Mesenchymal stem cell (in vitro differentiated cells and primary cell): Measurements from ENCODE around the gene ZNF71. TPM values are rescaled to one million over a fixed set of nuclear protein-coding genes. Genes with fewer than 3 reads are reported as not detected.

Experiments
- DNase-seq: peaks from one replicate; pipeline ENCODE4 v3.0.0-alpha.2; 2013
- H2AFZ ChIP-seq: one replicate; pipeline ENCODE4 v1.6.1; 2013; ENCODE audit warnings: low read depth, mild to moderate bottlenecking, control low read depth, inconsistent platforms, low read length, moderate library complexity
- H2AK5ac ChIP-seq: 2 replicates; pipeline ENCODE4 v1.6.1; 2013; ENCODE audit warnings: low read length, moderate library complexity, mild to moderate bottlenecking, inconsistent platforms; ENCODE audit not compliant: severe bottlenecking
- H2BK120ac ChIP-seq: one replicate; pipeline ENCODE4 v1.6.1; 2013; ENCODE audit warnings: low read depth, mild to moderate bottlenecking, inconsistent platforms, low read length, moderate library complexity
- H2BK12ac ChIP-seq, 2 experiments: one replicate each; pipeline ENCODE4 v1.6.1; 2013; ENCODE audit warnings: inconsistent platforms in 2 of 2, low read length in 2 of 2, mild to moderate bottlenecking in 2 of 2, moderate library complexity in 2 of 2, control low read depth in 1 of 2
- H2BK15ac ChIP-seq: one replicate; pipeline ENCODE4 v1.6.1; 2013; ENCODE audit warnings: mild to moderate bottlenecking, low read depth, inconsistent platforms; ENCODE audit not compliant: poor library complexity, severe bottlenecking
- H2BK5ac ChIP-seq: 2 replicates; pipeline ENCODE4 v1.6.1; 2013; ENCODE audit warnings: low read depth, mild to moderate bottlenecking, low read length, control low read depth, inconsistent platforms; ENCODE audit not compliant: poor library complexity, severe bottlenecking
- H3K14ac ChIP-seq, 2 experiments: one replicate each; pipeline ENCODE4 v1.6.1; 2013; ENCODE audit warnings: inconsistent platforms in 2 of 2, low read length in 2 of 2, control low read depth in 1 of 2, mild to moderate bottlenecking in 1 of 2, moderate library complexity in 1 of 2
- H3K18ac ChIP-seq, 2 experiments: one replicate each; pipeline ENCODE4 v1.6.1; 2013; ENCODE audit warnings: inconsistent platforms in 2 of 2, low read length in 2 of 2, control low read depth in 1 of 2, low read depth in 1 of 2, mild to moderate bottlenecking in 1 of 2
- H3K23ac ChIP-seq, 2 experiments: one replicate each; pipeline ENCODE4 v1.6.1; 2013; ENCODE audit warnings: inconsistent platforms in 2 of 2, low read length in 2 of 2, mild to moderate bottlenecking in 2 of 2, moderate library complexity in 2 of 2, control low read depth in 1 of 2
- H3K27ac ChIP-seq: 2 replicates; pipeline ENCODE4 v1.5.1; 2013; ENCODE audit warnings: mild to moderate bottlenecking, moderate library complexity, low read length, control low read depth, inconsistent platforms; ENCODE audit not compliant: poor library complexity, severe bottlenecking
- H3K27me3 ChIP-seq, 2 experiments: 2 replicates each; pipeline versions ENCODE4 v1.6.1 to v1.7.0; 2013; ENCODE audit warnings: low read length in 2 of 2, mild to moderate bottlenecking in 2 of 2, moderate library complexity in 2 of 2, control low read depth in 1 of 2, inconsistent platforms in 1 of 2; ENCODE audit not compliant: control insufficient read depth in 1 of 2, insufficient read depth in 1 of 2
- H3K36me3 ChIP-seq, 2 experiments: 2 replicates each; pipeline versions ENCODE4 v1.6.1 to v1.7.0; 2013; ENCODE audit warnings: low read length in 2 of 2, control low read depth in 1 of 2, inconsistent platforms in 1 of 2, low read depth in 1 of 2, mild to moderate bottlenecking in 1 of 2; ENCODE audit not compliant: insufficient read depth in 2 of 2, control insufficient read depth in 1 of 2
- H3K4ac ChIP-seq, 2 experiments: one replicate each; pipeline ENCODE4 v1.6.1; 2013; ENCODE audit warnings: inconsistent platforms in 2 of 2, low read length in 2 of 2, mild to moderate bottlenecking in 2 of 2, moderate library complexity in 2 of 2, control low read depth in 1 of 2, low read depth in 1 of 2
- H3K4me1 ChIP-seq: 2 replicates; pipeline ENCODE4 v1.6.1; 2013; ENCODE audit warnings: low read depth, low read length, control low read depth; ENCODE audit not compliant: control insufficient read depth, insufficient read depth
- H3K4me2 ChIP-seq: 2 replicates; pipeline ENCODE4 v1.6.1; 2013; ENCODE audit warnings: low read length, mild to moderate bottlenecking, inconsistent platforms; ENCODE audit not compliant: poor library complexity, severe bottlenecking
- H3K4me3 ChIP-seq, 2 experiments: 2 replicates each; pipeline versions ENCODE4 v1.5.1 to v1.7.0; 2013; ENCODE audit warnings: low read length in 2 of 2, mild to moderate bottlenecking in 2 of 2, control low read depth in 1 of 2, low read depth in 1 of 2; ENCODE audit not compliant: insufficient read depth in 1 of 2
- H3K79me1 ChIP-seq: replicated peaks from 2 replicates; pipeline ENCODE4 v1.6.1; 2013; ENCODE audit warnings: mild to moderate bottlenecking, control low read depth, low read length, inconsistent platforms; ENCODE audit not compliant: poor library complexity, severe bottlenecking
- H3K9ac ChIP-seq: 2 replicates; pipeline ENCODE4 v1.7.0; 2013; ENCODE audit warnings: mild to moderate bottlenecking, low read length, moderate library complexity
- H3K9me3 ChIP-seq: 2 replicates; pipeline ENCODE4 v1.7.0; 2013; ENCODE audit warnings: mild to moderate bottlenecking, low read length; ENCODE audit not compliant: control insufficient read depth
- H4K8ac ChIP-seq: one replicate; pipeline ENCODE4 v1.6.1; 2013; ENCODE audit warnings: inconsistent platforms, mild to moderate bottlenecking, low read length, moderate library complexity
- H4K91ac ChIP-seq: one replicate; pipeline ENCODE4 v1.6.1; 2013; ENCODE audit warnings: mild to moderate bottlenecking, low read length, inconsistent platforms
- WGBS: methylation state at CpG from one replicate; pipeline ENCODE4 v1.1.7; 2013; ENCODE audit warnings: mixed read lengths; 5-methylcytosine and 5-hydroxymethylcytosine counted together
- polyA plus RNA-seq, 2 experiments: library from polyadenylated mRNA; stranded (reverse); fragments of 200-250 nt; gene quantifications; one replicate each; pipeline ENCODE4 v1.2.3, GENCODE V29; 2013

Gene ZNF71
- polyA plus RNA-seq (2013, experiment 1 of 2) = 6.4 TPM
- 6.2 TPM for polyA plus RNA-seq (2013, experiment 2 of 2)

GRCh38 chr19:56594783-56595547 is at the start of gene ZNF71:
Gene ZNF71, plus strand, starts transcription at chr19:56595302. Its CDS starts 6,257 bp downstream, at chr19:56601559.
- peaks cover 17% of the 10 kb centered on the region for H3K79me1 ChIP-seq
- H3K4me1 ChIP-seq = peaks cover 6% of the 10 kb centered on the region
- peak within 1 kb of the TSS; percentile 85 to 96 for H3K18ac ChIP-seq
- DNase-seq = peak; percentile 85
- H3K14ac ChIP-seq = peak within 1 kb of the TSS in 1 of 2 experiments; percentile 98
- no peak within 1 kb of the TSS for H2BK12ac ChIP-seq
- H4K8ac ChIP-seq = peak within 1 kb of the TSS; percentile 93
- peak within 1 kb of the TSS; percentile 98 to 100 for H3K4me3 ChIP-seq
- no peak within 1 kb of the TSS for H2BK120ac ChIP-seq
- WGBS = under 1% methylated on average over 52 of the region's 52 CpGs
- H3K36me3 ChIP-seq = peaks cover 14 to 18% of the 10 kb centered on the region in 2 experiments
- no peak within 1 kb of the TSS for H2BK15ac ChIP-seq
- H2BK5ac ChIP-seq = peak within 1 kb of the TSS; percentile 0
- H3K23ac ChIP-seq = peak within 1 kb of the TSS in 1 of 2 experiments; percentile 91
- peak within 1 kb of the TSS in 1 of 2 experiments; percentile 77 for H3K4ac ChIP-seq
- no peak within 1 kb of the TSS for H2AK5ac ChIP-seq
- peaks cover 27% of the 10 kb centered on the region for H3K9me3 ChIP-seq
- H4K91ac ChIP-seq = peak within 1 kb of the TSS; percentile 72
- H2AFZ ChIP-seq = peak within 1 kb of the TSS; percentile 84
- H3K27ac ChIP-seq = no peak within 1 kb of the TSS
- no peaks in the 10 kb centered on the region for H3K27me3 ChIP-seq
- peak within 1 kb of the TSS; percentile 55 for H3K4me2 ChIP-seq
- peak within 1 kb of the TSS; percentile 93 for H3K9ac ChIP-seq

DNA sequence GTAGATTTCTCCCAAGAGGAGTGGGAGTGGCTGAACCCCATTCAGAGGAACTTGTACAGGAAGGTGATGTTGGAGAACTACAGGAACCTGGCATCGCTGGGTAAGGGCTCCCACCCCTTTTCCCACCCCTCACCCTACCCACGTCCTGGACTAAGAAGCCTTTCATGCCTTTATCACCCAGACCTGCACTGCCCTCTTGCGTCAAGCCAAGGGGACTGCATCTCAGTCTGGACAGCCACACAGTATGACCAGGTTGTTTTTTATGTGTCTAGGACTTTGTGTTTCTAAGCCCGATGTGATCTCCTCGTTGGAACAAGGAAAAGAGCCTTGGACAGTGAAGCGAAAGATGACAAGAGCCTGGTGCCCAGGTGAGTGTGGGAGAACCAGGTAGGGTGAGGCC is 47.6 kb upstream of the ZNF71 start:
- Histone ChIP-seq H2BK5ac (no peak overlapping the region), H3K4ac (no peak overlapping the region), H3K14ac (no peak overlapping the region), H3K4me2 (no peak overlapping the region), H2BK120ac (no peak overlapping the region), H3K9me3 (peaks cover 95% of the 10 kb centered on the region), H2BK15ac (no peak overlapping the region), H3K27ac (no peak overlapping the region), H3K18ac (no peak overlapping the region), H3K36me3 (peaks cover 28 to 92% of the 10 kb centered on the region in 2 experiments), H3K79me1 (peaks cover 29% of the 10 kb centered on the region), H3K4me3 (peak overlapping the region in 1 of 2 experiments; percentile 57), H4K91ac (no peak overlapping the region), H2BK12ac (no peak overlapping the region), H3K23ac (no peak overlapping the region), H2AK5ac (no peak overlapping the region), H3K27me3 (no peaks in the 10 kb centered on the region), H3K9ac (no peak overlapping the region), H3K4me1 (no peaks in the 10 kb centered on the region), H4K8ac (no peak overlapping the region), H2AFZ (no peak overlapping the region)
- no peak for DNase-seq
- 65% methylated on average over 6 of the region's 6 CpGs for WGBS

GRCh38 chr19:56554272-56554869 is 40.7 kb upstream of the ZNF71 start:
- Histone ChIP-seq H2AK5ac (no peak overlapping the region), H3K23ac (no peak overlapping the region), H3K18ac (no peak overlapping the region), H3K14ac (no peak overlapping the region), H2BK120ac (no peak overlapping the region), H3K9me3 (peaks cover 95% of the 10 kb centered on the region), H2BK15ac (no peak overlapping the region), H2AFZ (no peak overlapping the region), H3K4me2 (no peak overlapping the region), H4K8ac (no peak overlapping the region), H2BK5ac (no peak overlapping the region), H4K91ac (no peak overlapping the region), H3K27me3 (no peaks in the 10 kb centered on the region), H3K79me1 (peaks cover 12% of the 10 kb centered on the region), H3K36me3 (peaks cover 26 to 62% of the 10 kb centered on the region in 2 experiments), H3K4me1 (no peaks in the 10 kb centered on the region), H3K27ac (no peak overlapping the region), H3K9ac (no peak overlapping the region), H2BK12ac (no peak overlapping the region), H3K4me3 (peak overlapping the region in 1 of 2 experiments; percentile 57), H3K4ac (no peak overlapping the region)
- 100% methylated on average over 3 of the region's 6 CpGs for WGBS
- no peak for DNase-seq

GRCh38 chr19:56562766-56563165 is 32.3 kb upstream of the ZNF71 start:
- Histone ChIP-seq H2BK5ac (no peak overlapping the region), H3K9ac (no peak overlapping the region), H3K27ac (no peak overlapping the region), H3K9me3 (peaks cover 87% of the 10 kb centered on the region), H2BK15ac (no peak overlapping the region), H2BK12ac (no peak overlapping the region), H3K4ac (no peak overlapping the region), H3K4me3 (no peak overlapping the region), H4K91ac (no peak overlapping the region), H3K36me3 (no peaks in the 10 kb centered on the region), H3K4me2 (no peak overlapping the region), H3K27me3 (no peaks in the 10 kb centered on the region), H3K79me1 (peaks cover 1% of the 10 kb centered on the region), H3K4me1 (peaks cover under 1% of the 10 kb centered on the region), H3K14ac (no peak overlapping the region), H4K8ac (no peak overlapping the region), H2AFZ (no peak overlapping the region), H2BK120ac (no peak overlapping the region), H3K23ac (no peak overlapping the region), H2AK5ac (no peak overlapping the region), H3K18ac (no peak overlapping the region)
- no peak for DNase-seq
- 98% methylated on average over 1 of the region's 2 CpGs for WGBS
